IPS-NIHi7 (cell line): ENCODE results near the gene AKT1.
"Not testable (repeated sequence)": the region's sequence is repeated elsewhere in the genome, so short reads cannot be mapped to it uniquely, and the experiment has no call there.

Source experiments
- DNase-seq: peaks from one replicate; pipeline ENCODE4 v3.0.0; 2012; ENCODE audit warnings: mixed read lengths; ENCODE audit errors: extremely low spot score

AKT1 gene

DNA sequence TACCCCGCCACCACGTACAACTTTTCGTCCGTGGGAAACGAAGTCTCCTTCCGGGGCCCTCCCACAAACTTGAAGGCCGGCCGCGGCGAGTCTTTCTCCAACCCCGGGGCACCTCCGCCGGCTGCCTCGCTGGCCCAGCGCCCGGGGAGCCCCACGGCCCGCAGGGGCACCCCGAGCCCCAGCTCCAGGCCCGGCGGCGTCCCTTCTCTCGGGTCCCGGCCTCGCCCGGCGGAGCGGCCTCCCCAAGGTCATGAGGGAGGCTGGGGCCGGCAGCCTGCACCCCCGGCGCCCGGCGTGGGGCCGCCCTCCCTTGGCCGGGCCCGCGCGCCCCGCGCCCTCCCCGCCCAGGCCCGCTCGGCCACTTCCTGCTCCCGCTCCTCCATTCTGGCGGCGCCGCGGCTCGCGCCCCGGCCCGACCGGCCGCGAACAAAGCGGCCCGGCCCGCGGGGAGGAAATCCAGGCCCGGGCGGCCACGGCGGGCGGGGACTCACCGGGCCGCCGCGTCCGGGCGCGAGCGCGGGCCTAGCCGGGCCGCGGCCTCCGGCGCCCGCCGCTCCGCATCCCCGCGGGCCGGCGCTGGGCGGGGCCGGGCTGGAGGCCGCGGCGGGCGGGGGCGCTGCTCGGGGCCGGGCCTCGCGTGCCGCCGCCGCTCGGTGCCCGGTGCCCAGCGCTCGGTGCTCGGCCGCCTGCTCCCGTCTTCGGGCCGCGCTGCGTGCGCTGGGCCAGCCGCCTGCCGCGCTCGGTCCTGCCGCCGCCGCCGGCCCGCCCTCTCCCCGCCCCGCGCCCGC lies at the start of gene AKT1:
AKT1 (minus strand) TSS at position 756 of the 788 bp plus-strand sequence. CDS start 3,105 bp downstream, outside the sequence.
- no peak for DNase-seq

DNA sequence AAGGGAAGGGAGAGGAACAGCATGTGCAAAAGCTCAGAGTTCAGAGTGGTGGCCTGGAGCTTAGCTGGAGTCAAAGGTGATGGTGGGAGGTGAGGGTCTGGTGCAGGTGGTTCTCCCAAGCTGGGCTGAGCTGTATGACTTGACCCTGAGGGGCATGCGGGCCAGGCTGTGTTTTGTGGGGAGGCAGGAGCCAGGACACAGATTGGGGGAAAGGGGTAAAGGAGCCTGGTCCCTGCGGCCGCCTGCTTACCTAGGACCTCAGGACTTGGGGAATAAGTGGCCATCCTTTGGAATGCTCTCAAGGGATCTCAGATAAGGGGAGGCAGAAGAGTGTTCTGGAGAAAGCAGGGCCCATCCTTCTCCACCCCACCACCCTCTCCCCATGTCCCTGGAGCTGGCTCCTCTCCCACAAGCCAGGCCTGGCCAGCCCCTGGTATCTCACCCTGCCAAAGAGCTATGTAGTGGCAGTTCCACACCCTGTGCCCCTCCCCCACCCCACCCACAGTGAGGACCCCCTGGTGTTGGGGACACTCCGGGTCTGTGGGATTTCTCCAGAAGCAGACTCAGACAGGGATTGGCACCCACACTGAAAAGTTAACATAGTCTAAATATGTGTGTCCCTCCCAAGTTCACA lies 49.6 kb upstream of the AKT1 start:
- no peak for DNase-seq

DNA sequence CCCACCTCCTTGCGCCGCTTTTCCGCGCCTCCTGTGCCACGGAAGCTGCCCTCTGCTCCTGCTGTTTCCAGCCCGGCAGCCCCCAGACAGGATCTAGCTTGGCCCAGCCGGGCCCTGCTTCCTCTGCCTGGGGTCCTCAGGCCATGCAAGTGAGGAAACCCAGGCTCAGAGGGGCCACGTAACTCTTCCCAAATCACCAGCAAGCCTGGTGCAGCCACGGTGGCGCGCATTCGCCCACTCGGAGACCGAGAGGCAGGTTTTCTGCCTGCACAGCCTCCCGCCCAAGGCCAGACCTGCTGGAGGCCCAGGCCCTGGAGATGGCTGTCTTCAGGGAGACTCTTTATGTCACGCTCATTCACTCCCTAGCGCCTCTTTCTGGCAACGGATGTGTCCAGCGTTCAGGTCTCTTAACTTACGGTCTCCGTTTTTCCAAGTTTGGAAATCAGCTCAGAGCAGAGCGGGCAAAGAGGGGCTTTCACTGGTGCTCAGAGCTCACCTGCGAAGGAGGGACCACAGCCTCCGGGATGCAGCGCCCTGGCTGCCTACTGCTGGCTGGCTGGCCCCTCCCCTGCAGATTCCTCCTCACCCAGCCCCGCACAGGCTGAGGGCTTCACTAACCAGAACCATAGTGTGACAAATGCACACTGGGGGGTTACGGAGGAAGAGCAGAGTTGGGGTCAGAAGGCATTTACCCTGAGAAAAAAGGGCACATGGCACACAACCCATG lies 48.9 kb upstream of the AKT1 start:
- DNase-seq: peak; percentile 46

DNA sequence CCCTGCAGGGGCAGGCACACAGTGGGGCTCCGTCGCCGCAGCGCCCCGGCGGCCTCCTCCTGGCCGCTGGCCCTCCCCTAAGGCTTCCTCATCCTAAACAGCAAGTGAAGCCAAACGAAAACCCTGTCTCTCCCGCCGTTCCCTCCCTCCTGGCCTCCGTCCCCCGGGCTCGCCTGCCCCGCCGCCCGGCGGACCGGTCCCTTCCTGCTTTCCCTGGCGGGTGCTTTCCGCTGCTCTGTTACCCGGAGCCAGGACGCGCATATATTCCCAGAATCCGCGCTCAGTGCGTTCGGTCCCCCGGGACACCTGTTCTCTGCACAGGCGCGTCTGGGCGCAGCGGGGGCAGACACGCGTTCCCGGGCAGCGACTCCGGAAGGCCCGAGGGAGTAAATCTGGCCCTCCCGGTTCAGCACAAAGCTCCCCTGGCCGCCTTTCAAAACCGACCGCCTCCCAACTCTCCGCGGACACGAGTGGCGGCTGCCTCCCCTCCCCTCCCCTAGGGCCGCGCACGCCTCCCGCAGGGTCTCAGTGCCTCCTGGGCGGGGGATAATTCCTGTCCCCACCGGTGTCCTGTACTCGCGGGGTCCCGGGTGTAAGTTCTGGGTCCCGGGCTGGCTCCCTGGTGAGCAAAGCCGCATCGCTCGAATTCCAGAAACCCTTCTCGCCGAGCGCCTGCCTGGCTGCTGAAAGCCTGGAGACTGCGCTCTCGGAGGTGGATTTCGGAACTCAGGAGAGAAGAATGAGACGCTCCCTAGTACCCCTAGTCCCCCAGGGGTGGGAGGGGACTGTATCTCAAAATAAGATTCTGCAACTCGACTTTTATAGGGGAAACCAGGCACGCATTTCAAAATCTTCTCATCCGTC lies 48.1 kb upstream of the AKT1 start:
- peak; percentile 72 for DNase-seq

DNA sequence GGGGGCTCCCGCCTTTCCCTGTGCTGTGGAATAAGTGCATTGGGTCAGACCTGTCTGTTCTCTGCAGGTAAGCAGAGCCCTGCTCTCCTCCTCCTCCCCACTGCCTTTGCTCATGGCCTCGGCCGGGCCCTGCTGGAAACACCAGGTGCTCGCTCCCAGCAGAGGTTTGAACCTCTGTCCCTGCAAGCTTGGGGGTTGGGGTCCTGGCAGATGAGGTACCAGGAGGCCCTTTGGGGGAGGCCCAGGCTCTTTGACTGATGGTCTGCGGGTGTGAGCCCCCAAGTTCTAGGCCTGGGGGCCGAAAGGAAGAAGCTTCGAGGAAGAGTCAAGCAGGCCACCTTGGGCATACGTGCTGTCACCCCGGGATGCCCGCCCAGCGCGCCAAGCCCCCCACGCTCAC lies 47.5 kb upstream of the AKT1 start:
- no peak for DNase-seq

DNA sequence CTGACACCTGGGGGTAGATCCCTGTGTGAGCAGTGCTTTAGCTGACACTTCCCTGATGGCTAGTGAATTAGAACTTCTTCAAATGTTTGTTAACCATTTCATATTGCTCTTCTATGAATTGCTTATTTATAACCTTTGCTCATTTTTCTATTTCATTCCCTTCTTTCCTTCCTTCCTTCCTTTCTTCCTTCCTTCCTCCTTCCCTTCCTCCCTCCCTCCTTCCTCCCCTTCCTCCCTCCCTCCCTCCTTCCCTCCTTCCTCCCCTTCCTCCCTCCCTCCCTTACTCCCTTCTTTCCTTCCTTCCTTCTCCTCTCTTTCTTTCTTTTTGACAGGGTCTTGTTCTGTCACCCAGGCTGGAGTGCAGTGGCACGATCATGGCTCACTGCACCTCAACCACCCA lies 46.2 kb upstream of the AKT1 start:
- DNase-seq: no peak

DNA sequence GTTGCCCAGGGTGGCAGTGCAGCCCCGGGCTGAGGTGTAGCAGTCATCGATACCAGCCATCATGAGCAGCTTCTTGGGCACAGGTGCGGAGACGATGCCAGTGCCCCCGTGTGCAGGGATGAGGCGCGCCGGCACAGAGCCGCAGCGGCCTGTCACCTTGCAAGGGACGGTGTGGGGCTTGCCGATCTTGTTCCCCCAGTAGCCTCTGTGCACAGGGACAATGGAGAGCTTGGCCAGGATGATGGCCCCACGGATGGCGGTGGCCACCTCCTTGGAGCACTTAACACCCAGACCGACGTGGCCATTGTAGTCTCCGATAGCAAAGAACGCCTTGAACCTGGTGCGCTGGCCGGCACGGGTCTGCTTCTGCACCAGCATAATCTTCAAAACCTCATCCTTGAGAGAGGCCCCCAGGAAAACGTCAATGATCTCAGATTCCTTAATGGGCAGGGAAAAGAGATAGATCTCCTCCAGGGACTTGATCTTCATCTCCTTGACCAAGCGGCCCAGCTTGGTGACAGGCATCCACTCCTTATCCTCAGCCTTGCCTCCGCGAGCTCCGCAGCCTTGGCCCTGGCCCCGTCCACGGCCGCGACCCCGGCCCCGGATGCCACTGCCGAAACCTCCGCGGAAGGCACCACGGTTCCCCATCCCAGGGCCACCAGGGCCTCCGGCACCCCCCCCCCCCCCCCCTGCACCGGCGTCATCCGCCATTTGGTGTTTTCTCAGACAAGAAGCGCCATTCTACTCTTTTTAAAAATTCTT lies 40.8 kb upstream of the AKT1 start:
- DNase-seq: not testable (repeated sequence)

DNA sequence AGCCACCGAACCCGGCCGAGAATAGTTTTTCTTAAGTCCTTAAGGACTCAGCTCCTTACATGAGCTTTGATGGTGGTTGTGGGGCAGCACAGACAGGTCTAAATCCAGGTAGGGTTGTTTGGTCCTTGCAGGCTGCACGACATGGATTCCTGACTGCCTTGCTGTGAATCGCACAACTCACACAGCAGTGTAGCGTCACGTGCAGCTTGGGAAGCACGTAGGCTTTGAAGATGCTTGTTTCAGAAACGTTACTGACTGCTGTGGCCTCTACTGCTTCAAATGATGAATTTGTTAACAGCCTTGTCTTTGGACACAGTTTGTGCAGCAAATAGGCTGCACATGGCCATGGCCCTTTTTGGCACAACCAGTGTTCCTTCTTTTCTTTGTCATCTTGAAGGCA lies 35.2 kb upstream of the AKT1 start:
- DNase-seq: no peak

DNA sequence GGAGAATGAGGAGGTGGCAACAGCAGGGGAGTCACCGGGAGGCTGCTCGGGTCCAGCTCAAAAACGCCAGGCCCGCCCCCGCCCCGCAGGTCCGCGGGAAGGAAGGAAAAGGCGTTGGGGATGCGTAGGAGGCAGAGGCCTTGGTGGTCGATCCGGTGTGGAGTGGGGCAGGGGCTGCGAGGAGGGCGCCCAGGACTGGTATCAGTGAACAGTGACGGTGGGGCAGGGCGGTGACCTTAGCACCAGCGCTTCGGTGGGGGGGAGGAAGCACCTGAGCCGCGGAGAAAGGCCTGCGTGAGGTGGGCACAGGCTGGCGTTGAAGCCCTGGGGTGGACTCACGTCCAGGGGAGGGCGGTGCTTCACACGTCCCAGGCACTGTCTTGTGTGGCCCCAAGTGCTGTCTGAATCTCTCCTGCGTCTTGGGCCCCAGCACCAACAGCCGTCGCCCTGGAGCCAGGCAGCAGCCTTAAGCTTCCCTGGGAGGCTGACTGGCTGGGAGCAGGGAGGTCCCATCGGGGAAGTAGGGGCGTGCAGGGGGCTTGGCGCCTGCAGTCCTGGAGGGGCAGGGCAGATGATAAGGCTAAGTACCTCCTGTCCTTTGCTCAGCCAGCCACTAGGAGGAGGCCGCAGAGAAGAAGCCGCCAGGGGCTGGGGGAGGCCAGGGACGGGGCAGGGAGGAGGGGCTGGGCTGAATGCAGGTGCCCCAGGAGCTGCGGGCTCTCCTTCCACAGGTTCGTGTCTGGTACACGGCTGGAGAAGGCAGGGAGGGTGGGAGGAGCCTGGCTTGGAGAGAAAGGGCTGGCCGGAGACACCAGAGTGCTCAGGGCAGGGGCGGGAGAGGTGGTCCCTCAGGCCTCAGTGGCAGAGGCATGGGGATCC lies 31.9 kb upstream of the AKT1 start:
- DNase-seq: peak; percentile 93

DNA sequence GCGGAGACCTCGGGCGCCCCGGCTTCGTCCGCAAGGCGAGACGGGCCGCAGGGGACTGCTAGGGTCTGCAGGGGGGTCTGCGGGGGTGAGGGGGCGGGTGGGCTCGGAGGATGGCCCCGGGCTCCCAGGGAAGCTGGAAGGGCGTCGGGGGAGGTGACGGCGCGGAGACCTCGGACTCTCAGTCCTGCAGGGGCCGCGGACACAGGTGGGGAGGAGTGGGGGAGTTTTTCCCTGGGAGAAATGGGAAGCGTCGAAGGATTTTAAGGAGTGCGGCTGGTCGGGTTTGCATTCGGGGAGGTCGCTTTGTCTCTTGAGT lies 31.3 kb upstream of the AKT1 start:
- no peak for DNase-seq

DNA sequence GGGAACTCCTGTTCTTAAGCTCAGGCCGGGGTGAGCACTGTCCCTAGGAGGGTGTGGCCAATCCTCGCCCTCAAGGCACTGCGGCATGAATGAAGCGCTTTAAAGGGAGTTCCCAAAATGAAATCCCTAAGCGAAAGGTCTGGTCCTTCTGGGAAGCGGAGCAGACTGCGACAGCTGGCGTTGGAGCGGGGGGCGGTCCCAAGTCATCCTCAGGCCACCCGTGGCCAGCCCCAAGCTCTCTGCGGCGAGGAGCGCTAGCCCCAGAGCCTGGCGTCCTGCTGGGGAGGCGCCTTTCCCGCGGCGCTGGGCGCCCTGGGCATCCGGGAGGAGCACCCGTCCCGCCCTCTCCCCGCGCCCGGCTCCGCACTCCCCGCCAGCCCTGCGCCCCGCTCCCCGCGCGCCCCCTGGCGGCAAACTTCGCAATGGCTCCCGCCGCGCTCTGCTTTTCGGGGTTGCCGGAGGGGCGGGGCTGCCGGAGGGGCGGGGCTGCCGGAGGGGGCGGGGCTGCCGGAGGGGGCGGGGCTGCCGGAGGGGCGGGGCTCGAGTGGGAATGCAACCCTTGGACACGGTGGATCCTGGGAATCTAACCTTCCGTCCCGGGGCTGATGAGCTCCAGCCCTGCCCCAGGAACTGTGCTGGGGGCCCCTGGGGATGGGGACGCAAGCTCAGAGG lies 30.8 kb upstream of the AKT1 start:
- peak; percentile 90 for DNase-seq

DNA sequence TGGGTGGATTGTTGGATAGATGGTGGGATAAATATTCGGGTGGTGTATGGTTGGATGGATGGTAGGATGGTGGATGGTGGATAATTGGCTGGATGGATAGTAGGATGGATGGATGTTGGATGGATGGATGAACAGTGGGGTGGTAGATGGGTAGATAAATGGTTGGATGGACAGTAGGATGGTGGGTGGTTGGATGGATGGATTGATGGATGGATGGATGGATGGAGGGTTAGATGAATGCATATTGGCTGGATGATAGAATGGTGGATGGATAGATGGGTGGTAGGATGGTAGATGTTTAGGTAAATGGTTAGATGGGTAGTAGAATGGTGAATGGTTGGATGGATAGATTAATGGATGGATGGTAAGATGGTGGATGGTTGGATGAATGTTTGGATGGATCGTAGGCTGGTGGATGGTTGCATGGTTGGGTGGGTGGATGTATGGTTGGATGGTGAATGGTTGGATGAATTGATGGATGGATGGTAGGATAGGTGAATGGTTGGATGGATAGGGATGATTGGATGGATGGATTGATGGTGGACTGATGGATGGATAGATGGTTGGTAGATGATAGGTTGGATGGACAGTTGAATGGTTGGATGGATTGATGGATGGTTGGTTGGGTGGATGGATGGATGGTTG lies 28.9 kb upstream of the AKT1 start:
- DNase-seq: no peak

DNA sequence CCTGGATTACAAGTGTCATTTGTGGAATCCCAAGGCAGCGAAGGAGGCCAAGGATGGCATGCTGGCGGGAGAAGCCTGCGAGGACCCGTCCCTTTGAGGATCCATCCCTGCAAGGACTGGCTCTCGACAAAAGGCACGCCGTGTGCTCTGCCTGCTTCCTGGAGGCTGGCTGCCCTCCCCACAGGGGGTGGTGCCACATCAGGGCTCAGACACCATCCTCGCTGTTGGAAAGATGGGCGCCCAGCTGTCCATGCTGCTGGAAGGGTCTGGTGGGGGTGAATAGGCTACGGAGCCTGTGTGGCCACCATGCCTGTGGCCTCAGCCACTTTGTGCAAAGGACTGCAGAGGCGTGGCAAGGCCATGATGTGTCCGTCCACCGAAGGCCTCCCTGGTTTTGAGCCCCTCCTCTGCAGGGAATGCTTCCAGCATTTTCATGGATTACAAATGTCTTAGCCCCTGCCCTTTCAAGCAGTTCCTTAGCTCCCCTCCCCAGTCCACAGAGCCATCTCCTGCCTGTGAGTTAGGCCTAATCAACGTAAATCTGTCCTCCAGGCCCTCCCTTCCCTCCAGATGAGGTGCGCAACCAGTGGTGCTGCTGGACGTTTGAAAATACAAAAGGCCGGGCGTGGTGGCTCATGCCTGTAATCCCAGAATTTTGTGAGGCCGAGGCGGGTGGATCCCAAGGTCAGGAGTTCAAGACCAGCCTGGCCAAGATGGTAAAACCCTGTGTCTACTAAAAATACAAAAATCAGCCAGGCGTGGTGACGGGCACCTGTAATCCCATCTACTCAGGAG lies 27.5 kb upstream of the AKT1 start:
- no peak for DNase-seq

DNA sequence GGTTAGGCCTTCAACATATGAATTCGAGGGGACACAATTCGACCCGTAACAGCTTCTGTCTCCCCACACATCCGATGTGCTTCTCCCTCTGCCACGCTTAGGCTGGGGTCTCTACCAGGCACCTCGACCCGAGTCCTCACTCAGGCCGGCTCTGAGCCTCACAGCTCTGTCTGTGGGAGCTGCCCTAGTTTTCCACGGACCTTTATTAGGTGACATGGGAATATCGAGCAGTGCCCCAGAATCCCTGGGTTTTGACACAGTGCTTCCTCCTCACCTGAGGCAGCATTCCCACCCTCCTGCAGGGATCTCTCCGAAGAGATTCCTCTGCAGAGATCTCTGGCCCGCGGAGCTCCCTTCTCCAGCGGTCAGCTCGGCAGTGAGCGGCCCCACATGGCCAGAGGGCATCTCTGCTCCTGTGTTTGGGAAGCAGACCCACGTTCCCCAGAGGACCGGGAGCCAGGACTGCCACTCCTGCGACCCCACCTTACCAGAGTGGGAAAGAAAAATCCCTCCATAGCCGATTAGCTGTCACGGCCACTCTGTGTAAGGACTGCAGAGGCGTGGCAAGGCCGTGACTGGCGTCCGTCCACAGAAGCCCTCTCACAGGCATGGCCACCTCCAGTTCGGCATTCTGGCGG lies 26.5 kb upstream of the AKT1 start:
- no peak for DNase-seq

DNA sequence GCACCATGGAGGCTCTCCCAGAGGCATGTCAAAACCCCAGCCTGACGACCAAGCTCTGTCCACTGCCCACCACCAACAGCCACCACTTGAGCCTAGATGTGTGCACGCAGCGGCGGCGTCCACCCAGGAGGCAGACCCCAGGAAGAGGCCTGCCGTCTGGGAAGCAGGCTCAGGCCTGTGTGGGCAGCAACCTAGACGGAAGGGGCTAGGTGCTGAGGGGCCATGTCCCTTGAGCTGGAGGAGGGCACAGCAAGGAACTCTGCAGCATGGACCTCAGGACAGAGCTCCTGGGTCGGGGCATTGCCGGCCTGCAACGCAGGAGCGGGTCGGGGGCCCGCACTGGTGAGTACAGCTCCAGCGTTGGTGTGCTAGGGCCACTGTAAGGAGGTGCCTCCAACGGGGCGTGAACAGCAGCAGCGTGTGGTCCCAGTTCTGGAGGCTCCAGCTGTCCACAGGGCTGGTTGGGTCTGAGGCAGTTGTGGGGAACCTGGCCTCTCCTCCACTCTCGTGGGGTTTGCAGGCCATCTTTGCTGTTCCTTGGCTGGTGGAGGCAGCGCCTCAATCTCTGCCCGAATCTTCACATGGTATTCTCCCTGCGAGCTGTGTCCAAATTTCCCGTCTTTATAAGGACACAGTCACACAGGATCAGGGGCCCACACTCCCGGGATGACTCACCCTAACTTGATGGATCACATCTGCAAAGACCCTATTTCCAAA lies 25.8 kb upstream of the AKT1 start:
- DNase-seq: no peak

DNA sequence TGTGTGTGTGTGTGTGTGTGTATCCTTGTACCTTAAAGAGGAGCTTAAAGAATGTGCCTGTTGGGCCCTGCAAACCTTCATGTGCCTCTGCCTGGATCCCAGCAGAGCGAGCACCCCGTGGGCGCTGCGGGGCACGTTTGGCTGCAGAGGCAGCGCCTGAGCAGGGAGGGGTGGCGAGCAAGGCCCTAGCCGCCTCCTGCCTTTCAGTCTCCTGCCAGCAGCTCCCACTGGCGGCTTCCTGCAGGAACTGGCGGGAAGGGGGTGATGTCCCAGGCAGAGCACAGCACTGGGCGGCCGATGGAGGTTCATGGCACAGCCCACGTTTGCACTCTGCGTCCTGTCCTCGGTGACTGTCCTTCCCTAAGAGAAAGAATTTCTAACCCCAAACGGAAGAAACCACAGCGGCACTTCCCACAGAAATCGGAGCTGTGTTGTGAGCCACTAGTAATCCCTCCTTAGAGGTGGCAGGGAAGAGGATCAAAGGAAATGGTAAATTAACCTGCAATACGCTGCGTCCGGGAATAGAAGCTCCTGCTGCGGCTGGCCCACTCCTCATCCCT lies 25.2 kb upstream of the AKT1 start:
- peak; percentile 77 for DNase-seq

DNA sequence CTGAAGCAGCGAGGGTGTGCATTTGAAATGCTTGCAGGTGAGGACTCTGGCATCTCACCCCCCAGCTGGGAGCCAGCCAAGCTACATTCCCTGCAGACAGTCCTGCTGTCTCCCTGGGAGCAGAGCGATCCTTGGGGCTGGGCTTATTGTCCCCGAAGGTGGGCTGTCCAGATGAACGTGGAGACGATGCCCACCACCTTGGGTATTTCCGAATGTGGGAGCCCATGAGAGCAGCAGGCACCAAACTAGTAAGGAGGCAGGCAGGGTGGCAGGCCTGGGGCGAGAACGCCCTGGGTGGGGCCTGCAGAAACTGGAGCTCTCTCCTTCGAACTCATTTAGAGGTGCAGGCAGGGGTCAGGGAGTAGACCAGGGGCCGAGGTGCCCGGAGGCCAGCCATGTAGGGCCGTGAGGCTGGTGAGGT lies 23.8 kb upstream of the AKT1 start:
- no peak for DNase-seq
